Osteoblast (primary cell): ENCODE data around the gene LCA5. TPM values are rescaled to one million over a fixed set of nuclear protein-coding genes. Genes with fewer than 3 reads are reported as not detected.
"Not testable (repeated sequence)": the region's sequence is repeated elsewhere in the genome, so short reads cannot be mapped to it uniquely, and the experiment has no call there.

Experiments
- DNase-seq: peaks from one replicate; pipeline ENCODE4 v3.0.0; 2011; ENCODE audit warnings: low spot score, mixed read lengths; ENCODE audit not compliant: insufficient read length; ENCODE audit errors: missing footprints
- H2AFZ ChIP-seq: 2 replicates; pipeline ENCODE4 v1.6.0; 2011; ENCODE audit warnings: mild to moderate bottlenecking, low read length
- H3K27ac ChIP-seq: 2 replicates; pipeline ENCODE4 v1.5.1; 2011; ENCODE audit warnings: mild to moderate bottlenecking, low read depth, low read length, moderate library complexity
- H3K27me3 ChIP-seq: 2 replicates; pipeline ENCODE4 v1.6.0; 2012; ENCODE audit warnings: mild to moderate bottlenecking, control low read depth, inconsistent platforms, low read length, moderate library complexity; ENCODE audit not compliant: insufficient read depth
- H3K36me3 ChIP-seq: 2 replicates; pipeline ENCODE4 v1.5.1; 2011; ENCODE audit warnings: mild to moderate bottlenecking, low read length, control low read depth, moderate library complexity; ENCODE audit not compliant: insufficient read depth
- H3K4me1 ChIP-seq: 2 replicates; pipeline ENCODE4 v1.5.1; 2011; ENCODE audit warnings: mild to moderate bottlenecking, low read length, control low read depth, moderate library complexity; ENCODE audit not compliant: insufficient read depth
- H3K4me2 ChIP-seq: 2 replicates; pipeline ENCODE4 v1.6.0; 2011; ENCODE audit warnings: mild to moderate bottlenecking, low read length; ENCODE audit not compliant: insufficient read depth
- H3K4me3 ChIP-seq: fragments of 200-600 bp; sonication (generic); 3 replicates; pipeline ENCODE4 v1.5.1; 2012; ENCODE audit warnings: mild to moderate bottlenecking, low read length, inconsistent platforms; ENCODE audit not compliant: insufficient read depth
- H3K79me2 ChIP-seq: 2 replicates; pipeline ENCODE4 v1.6.0; 2012; ENCODE audit warnings: mild to moderate bottlenecking, low read length, control low read depth, inconsistent platforms; ENCODE audit not compliant: insufficient read depth
- H3K9me3 ChIP-seq: 2 replicates; pipeline ENCODE4 v1.5.1; 2011; ENCODE audit warnings: low read depth, low read length, control low read depth
- H4K20me1 ChIP-seq: 2 replicates; pipeline ENCODE4 v1.6.0; 2012; ENCODE audit warnings: mild to moderate bottlenecking, low read length, control low read depth; ENCODE audit not compliant: insufficient read depth
- CTCF ChIP-seq: IDR thresholded peaks from 2 replicates; pipeline ENCODE4 v1.5.1; 2011; ENCODE audit warnings: mild to moderate bottlenecking, low read depth, low read length, moderate library complexity; ENCODE audit errors: extremely low read depth
- total RNA-seq: library from RNA; depleted of rRNA; stranded (reverse); fragments of >200 nt; gene quantifications from 2 replicates; pipeline ENCODE4 v1.2.3, GENCODE V29; 2012

The LCA5 gene
- total RNA-seq, 1 donor, result 10.1 TPM

- Histone ChIP-seq H3K36me3 (no peaks in the 10 kb centered on the region), H3K27me3 (no peaks in the 10 kb centered on the region), H3K4me3 (no peak overlapping the region), H4K20me1 (no peaks in the 10 kb centered on the region), H3K9me3 (no peaks in the 10 kb centered on the region), H2AFZ (peak overlapping the region; percentile 68), H3K79me2 (no peaks in the 10 kb centered on the region), H3K27ac (no peak overlapping the region), H3K4me1 (peaks cover 3% of the 10 kb centered on the region), H3K4me2 (no peak overlapping the region)
- TF ChIP-seq CTCF, result no peak
- no peak for DNase-seq
Measured at GRCh38 chr6:79453558-79454042, 83.6 kb downstream of the LCA5 start.

GRCh38 chr6:79450984-79451383, 86.2 kb downstream of the LCA5 start:
- Histone ChIP-seq H3K27me3 (no peaks in the 10 kb centered on the region), H3K36me3 (no peaks in the 10 kb centered on the region)
- no peak for TF ChIP-seq CTCF

GRCh38 chr6:79446006-79446405, 91.2 kb downstream of the LCA5 start:
- H3K79me2 ChIP-seq, result no peaks in the 10 kb centered on the region
- no peak overlapping the region for H3K4me3 ChIP-seq
- no peak for TF ChIP-seq CTCF
- H3K27ac ChIP-seq, result no peak overlapping the region
- no peak overlapping the region for H2AFZ ChIP-seq
- H3K9me3 ChIP-seq, result no peaks in the 10 kb centered on the region
- H3K4me1 ChIP-seq, result no peaks in the 10 kb centered on the region
- no peaks in the 10 kb centered on the region for H3K36me3 ChIP-seq
- H3K27me3 ChIP-seq, result no peaks in the 10 kb centered on the region
- no peak for DNase-seq
- H3K4me2 ChIP-seq, result no peak overlapping the region
- no peaks in the 10 kb centered on the region for H4K20me1 ChIP-seq

More at GRCh38 chr6:79450984-79451383, 86.2 kb downstream of the LCA5 start:
- Histone ChIP-seq H2AFZ (no peak overlapping the region), H3K79me2 (no peaks in the 10 kb centered on the region), H3K4me2 (no peak overlapping the region), H3K27ac (no peak overlapping the region), H3K4me3 (no peak overlapping the region), H4K20me1 (no peaks in the 10 kb centered on the region), H3K4me1 (peaks cover 3% of the 10 kb centered on the region), H3K9me3 (no peaks in the 10 kb centered on the region)
- no peak for DNase-seq

- not testable (repeated sequence) for DNase-seq, H3K4me2 ChIP-seq, H3K27me3 ChIP-seq, H3K4me1 ChIP-seq, H3K9me3 ChIP-seq, H3K79me2 ChIP-seq, H3K4me3 ChIP-seq, H3K27ac ChIP-seq, H3K36me3 ChIP-seq, H4K20me1 ChIP-seq, H2AFZ ChIP-seq
Measured at GRCh38 chr6:79443876-79444275, 93.4 kb downstream of the LCA5 start.
